Measurements from ENCODE around the gene GDF2.
A peak's percentile ranks its signal among the peaks of the same experiment; 100 is the strongest.

The GDF2 gene

DNA sequence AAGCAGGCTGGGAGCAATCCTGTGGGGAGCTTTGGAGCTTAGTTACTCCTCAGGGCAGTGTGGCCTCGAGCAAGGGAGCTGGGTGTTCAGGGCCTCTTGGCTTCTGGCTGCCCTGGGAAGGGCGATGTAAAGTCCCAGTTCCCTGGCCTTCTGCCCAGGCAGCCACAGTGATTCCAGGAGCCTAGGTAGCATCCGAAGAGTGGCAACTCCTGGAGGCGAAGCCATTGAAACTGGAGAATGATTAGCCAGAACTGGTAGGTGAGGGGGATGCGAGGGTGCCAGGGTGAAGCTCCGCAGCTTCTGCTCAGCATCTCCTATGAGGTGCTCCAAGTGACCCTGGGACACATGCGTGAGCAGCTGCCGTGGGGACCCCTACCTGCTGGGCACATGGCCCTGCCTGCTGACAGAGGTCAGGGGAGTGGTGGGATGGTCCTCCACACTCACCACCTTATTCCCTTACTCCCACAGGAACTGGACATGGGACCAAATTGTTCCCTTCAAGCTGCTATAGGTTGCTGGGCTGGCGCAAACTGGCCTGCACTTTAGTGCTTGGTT lies 7.8 kb upstream of the GDF2 start:
- Histone ChIP-seq H3K27ac (ENCODE audit: low read depth, low read length) (no peak overlapping the region), H3K79me2 (ENCODE audit: control insufficient read depth, insufficient read depth, low read length) (no peaks in the 10 kb centered on the region), H3K4ac (ENCODE audit: low read depth, low read length) (no peak overlapping the region), H3K4me2 (ENCODE audit: low read length) (no peak overlapping the region), H4K8ac (ENCODE audit: low read depth, low read length) (no peak overlapping the region), H3K36me3 (ENCODE audit: control insufficient read depth, insufficient read depth, low read length) (no peaks in the 10 kb centered on the region), H3K9ac (ENCODE audit: low read length) (no peak overlapping the region), H3K79me1 (ENCODE audit: low read length) (no peaks in the 10 kb centered on the region), H3K56ac (ENCODE audit: low read length) (no peak overlapping the region), H3K27me3 (ENCODE audit: insufficient read depth, low read length, poor library complexity) (no peaks in the 10 kb centered on the region), H2AK5ac (ENCODE audit: low read length) (no peak overlapping the region), H2BK120ac (ENCODE audit: low read depth, low read length) (no peak overlapping the region), H3K18ac (ENCODE audit: low read length) (no peak overlapping the region), H4K5ac (ENCODE audit: low read length) (no peak overlapping the region), H3K23ac (ENCODE audit: low read length) (no peak overlapping the region), H2BK5ac (ENCODE audit: low read length) (no peak overlapping the region), H3K4me1 (ENCODE audit: control insufficient read depth, low read depth, low read length) (no peaks in the 10 kb centered on the region), H3K4me3 (ENCODE audit: low read length) (no peak overlapping the region), H2BK15ac (replicated peaks; ENCODE audit: low read depth) (no peak overlapping the region)
- no peak for DNase-seq
- no CpG with 5 or more reads among the region's 9 CpGs for WGBS (ENCODE audit: extremely low coverage, insufficient coverage, low lambda C conversion rate)

DNA sequence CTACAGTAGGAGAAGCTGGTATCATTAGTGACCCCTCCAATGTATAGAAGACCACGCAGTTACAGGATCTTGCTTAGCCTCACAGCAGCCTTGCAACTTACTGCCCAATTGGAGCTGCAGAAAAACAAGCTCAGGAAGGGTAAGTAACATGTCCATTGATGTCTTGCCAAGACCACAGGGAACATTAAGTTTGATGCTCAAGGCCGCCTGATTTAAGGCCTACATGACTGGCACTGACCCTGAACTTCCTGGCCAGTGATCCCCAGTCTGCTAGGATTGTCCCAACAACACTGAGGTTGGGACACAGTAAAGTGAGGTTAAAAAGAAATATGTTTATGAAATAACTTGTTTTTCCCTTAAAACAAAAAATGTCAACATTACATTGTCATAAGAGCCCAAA lies 6.8 kb upstream of the GDF2 start:
- no peak overlapping the region for H3K9ac ChIP-seq (ENCODE audit: low read length)
- DNase-seq: no peak
- H3K23ac ChIP-seq (ENCODE audit: low read length): no peak overlapping the region
- no peak overlapping the region for H2BK120ac ChIP-seq (ENCODE audit: low read depth, low read length)
- no peaks in the 10 kb centered on the region for H3K79me2 ChIP-seq (ENCODE audit: control insufficient read depth, insufficient read depth, low read length)
- no peak overlapping the region for H3K27ac ChIP-seq (ENCODE audit: low read depth, low read length)
- H3K56ac ChIP-seq (ENCODE audit: low read length): no peak overlapping the region
- no peak overlapping the region for H3K4me3 ChIP-seq (ENCODE audit: low read length)
- H3K4me2 ChIP-seq (ENCODE audit: low read length): no peak overlapping the region
- H4K8ac ChIP-seq (ENCODE audit: low read depth, low read length): no peak overlapping the region
- H3K4me1 ChIP-seq (ENCODE audit: control insufficient read depth, low read depth, low read length): no peaks in the 10 kb centered on the region
- no peak overlapping the region for H2BK5ac ChIP-seq (ENCODE audit: low read length)
- H2BK15ac ChIP-seq (replicated peaks; ENCODE audit: low read depth): no peak overlapping the region
- H3K79me1 ChIP-seq (ENCODE audit: low read length): no peaks in the 10 kb centered on the region
- H3K4ac ChIP-seq (ENCODE audit: low read depth, low read length): no peak overlapping the region
- H3K27me3 ChIP-seq (ENCODE audit: insufficient read depth, low read length, poor library complexity): no peaks in the 10 kb centered on the region
- H2AK5ac ChIP-seq (ENCODE audit: low read length): no peak overlapping the region
- no CpG with 5 or more reads among the region's 2 CpGs for WGBS (ENCODE audit: extremely low coverage, insufficient coverage, low lambda C conversion rate)
- no peak overlapping the region for H3K18ac ChIP-seq (ENCODE audit: low read length)
- H4K5ac ChIP-seq (ENCODE audit: low read length): no peak overlapping the region
- H3K36me3 ChIP-seq (ENCODE audit: control insufficient read depth, insufficient read depth, low read length): no peaks in the 10 kb centered on the region

DNA sequence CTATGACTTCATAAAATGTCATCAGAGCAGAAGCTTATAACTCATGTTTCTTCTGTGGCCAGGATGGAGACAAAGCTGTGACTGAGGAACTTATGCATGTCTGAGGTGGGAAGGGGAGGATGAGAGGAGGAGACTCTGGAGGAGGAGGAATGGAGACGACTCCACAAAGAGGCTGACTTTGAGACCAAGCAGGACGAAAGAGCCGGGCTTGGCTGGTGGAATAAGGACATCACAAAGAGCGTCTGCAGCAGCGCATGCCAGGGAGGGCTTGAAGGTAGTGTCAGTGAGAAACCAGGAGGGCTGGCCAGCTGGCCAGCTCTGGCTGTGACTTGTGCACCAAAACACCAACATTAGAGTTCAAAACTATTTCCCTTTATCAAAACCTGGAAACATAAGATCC lies 6.1 kb upstream of the GDF2 start:
- no peak overlapping the region for H2BK15ac ChIP-seq (replicated peaks; ENCODE audit: low read depth)
- H3K23ac ChIP-seq (ENCODE audit: low read length): no peak overlapping the region
- H3K4ac ChIP-seq (ENCODE audit: low read depth, low read length): no peak overlapping the region
- no peaks in the 10 kb centered on the region for H3K79me2 ChIP-seq (ENCODE audit: control insufficient read depth, insufficient read depth, low read length)
- no peak overlapping the region for H3K9ac ChIP-seq (ENCODE audit: low read length)
- H3K4me2 ChIP-seq (ENCODE audit: low read length): no peak overlapping the region
- no peaks in the 10 kb centered on the region for H3K4me1 ChIP-seq (ENCODE audit: control insufficient read depth, low read depth, low read length)
- no peak overlapping the region for H3K18ac ChIP-seq (ENCODE audit: low read length)
- H3K36me3 ChIP-seq (ENCODE audit: control insufficient read depth, insufficient read depth, low read length): no peaks in the 10 kb centered on the region
- no peak for DNase-seq
- no peak overlapping the region for H2BK120ac ChIP-seq (ENCODE audit: low read depth, low read length)
- no peak overlapping the region for H3K56ac ChIP-seq (ENCODE audit: low read length)
- H4K5ac ChIP-seq (ENCODE audit: low read length): no peak overlapping the region
- no peak overlapping the region for H3K27ac ChIP-seq (ENCODE audit: low read depth, low read length)
- WGBS (ENCODE audit: extremely low coverage, insufficient coverage, low lambda C conversion rate): no CpG with 5 or more reads among the region's 5 CpGs
- H4K8ac ChIP-seq (ENCODE audit: low read depth, low read length): no peak overlapping the region
- no peaks in the 10 kb centered on the region for H3K27me3 ChIP-seq (ENCODE audit: insufficient read depth, low read length, poor library complexity)
- H3K79me1 ChIP-seq (ENCODE audit: low read length): no peaks in the 10 kb centered on the region
- H2BK5ac ChIP-seq (ENCODE audit: low read length): no peak overlapping the region
- H2AK5ac ChIP-seq (ENCODE audit: low read length): no peak overlapping the region
- no peak overlapping the region for H3K4me3 ChIP-seq (ENCODE audit: low read length)

DNA sequence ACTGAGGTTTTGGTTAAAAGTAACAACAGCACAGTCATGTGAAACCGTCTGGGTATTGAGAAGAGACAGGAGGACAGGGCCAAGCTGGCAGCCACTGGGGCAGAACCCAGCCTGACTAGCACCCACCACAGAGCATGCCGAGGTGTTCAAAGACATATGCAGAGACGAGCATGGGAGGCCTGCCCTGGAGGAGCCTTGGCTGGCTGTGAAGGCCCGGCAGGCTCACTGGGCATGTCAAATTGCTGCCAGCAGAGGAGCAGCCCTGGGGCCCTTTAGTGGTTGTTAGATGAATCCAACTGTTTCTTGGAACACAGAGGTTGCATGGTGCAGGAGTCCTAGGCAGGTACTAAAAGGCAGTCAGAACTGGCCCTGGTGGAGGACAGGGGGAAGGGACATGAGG lies 5.0 kb upstream of the GDF2 start:
- Histone ChIP-seq H3K36me3 (ENCODE audit: control insufficient read depth, insufficient read depth, low read length) (no peaks in the 10 kb centered on the region), H3K27ac (ENCODE audit: low read depth, low read length) (no peak overlapping the region), H3K56ac (ENCODE audit: low read length) (no peak overlapping the region), H4K5ac (ENCODE audit: low read length) (no peak overlapping the region), H2BK15ac (replicated peaks; ENCODE audit: low read depth) (no peak overlapping the region), H2AK5ac (ENCODE audit: low read length) (no peak overlapping the region), H3K4me3 (ENCODE audit: low read length) (no peak overlapping the region), H2BK5ac (ENCODE audit: low read length) (no peak overlapping the region), H3K4me1 (ENCODE audit: control insufficient read depth, low read depth, low read length) (no peaks in the 10 kb centered on the region), H3K4ac (ENCODE audit: low read depth, low read length) (no peak overlapping the region), H2BK120ac (ENCODE audit: low read depth, low read length) (no peak overlapping the region), H3K4me2 (ENCODE audit: low read length) (no peak overlapping the region), H3K79me1 (ENCODE audit: low read length) (no peaks in the 10 kb centered on the region), H3K23ac (ENCODE audit: low read length) (no peak overlapping the region), H3K27me3 (ENCODE audit: insufficient read depth, low read length, poor library complexity) (no peaks in the 10 kb centered on the region), H4K8ac (ENCODE audit: low read depth, low read length) (no peak overlapping the region), H3K79me2 (ENCODE audit: control insufficient read depth, insufficient read depth, low read length) (no peaks in the 10 kb centered on the region), H3K18ac (ENCODE audit: low read length) (no peak overlapping the region), H3K9ac (ENCODE audit: low read length) (no peak overlapping the region)
- DNase-seq: peak; percentile 18
- no CpG with 5 or more reads among the region's 4 CpGs for WGBS (ENCODE audit: extremely low coverage, insufficient coverage, low lambda C conversion rate)

DNA sequence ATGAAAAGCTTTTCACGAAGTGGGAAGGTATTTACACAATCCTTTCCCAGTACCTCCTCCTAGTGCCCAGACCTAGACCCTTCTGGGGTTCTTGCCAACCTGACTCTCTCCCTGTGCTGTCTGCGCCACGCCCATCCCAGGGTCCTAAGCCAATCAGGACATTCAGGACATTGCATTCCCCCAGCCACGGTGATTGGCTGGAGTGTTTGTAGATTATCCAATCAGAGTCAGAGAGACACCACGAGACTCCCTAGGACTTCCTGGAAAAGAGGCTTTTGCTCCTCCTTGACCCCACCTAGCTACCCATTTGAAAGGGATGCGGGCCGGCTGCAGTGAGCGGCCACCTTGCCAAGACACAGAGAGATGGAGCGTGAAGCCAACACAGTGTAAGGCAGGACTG lies 3.5 kb upstream of the GDF2 start:
- H4K5ac ChIP-seq (ENCODE audit: low read length): no peak overlapping the region
- H3K79me2 ChIP-seq (ENCODE audit: control insufficient read depth, insufficient read depth, low read length): no peaks in the 10 kb centered on the region
- no peak overlapping the region for H3K4me2 ChIP-seq (ENCODE audit: low read length)
- WGBS (ENCODE audit: extremely low coverage, insufficient coverage, low lambda C conversion rate): no CpG with 5 or more reads among the region's 9 CpGs
- peak; percentile 65 for DNase-seq
- H3K23ac ChIP-seq (ENCODE audit: low read length): no peak overlapping the region
- no peak overlapping the region for H2BK15ac ChIP-seq (replicated peaks; ENCODE audit: low read depth)
- no peak overlapping the region for H2BK120ac ChIP-seq (ENCODE audit: low read depth, low read length)
- no peak overlapping the region for H3K18ac ChIP-seq (ENCODE audit: low read length)
- H3K56ac ChIP-seq (ENCODE audit: low read length): no peak overlapping the region
- H3K4me1 ChIP-seq (ENCODE audit: control insufficient read depth, low read depth, low read length): no peaks in the 10 kb centered on the region
- H3K27me3 ChIP-seq (ENCODE audit: insufficient read depth, low read length, poor library complexity): no peaks in the 10 kb centered on the region
- no peak overlapping the region for H3K4me3 ChIP-seq (ENCODE audit: low read length)
- H3K36me3 ChIP-seq (ENCODE audit: control insufficient read depth, insufficient read depth, low read length): no peaks in the 10 kb centered on the region
- H2BK5ac ChIP-seq (ENCODE audit: low read length): no peak overlapping the region
- no peak overlapping the region for H3K27ac ChIP-seq (ENCODE audit: low read depth, low read length)
- no peak overlapping the region for H3K9ac ChIP-seq (ENCODE audit: low read length)
- H3K79me1 ChIP-seq (ENCODE audit: low read length): no peaks in the 10 kb centered on the region
- no peak overlapping the region for H2AK5ac ChIP-seq (ENCODE audit: low read length)
- H4K8ac ChIP-seq (ENCODE audit: low read depth, low read length): no peak overlapping the region
- no peak overlapping the region for H3K4ac ChIP-seq (ENCODE audit: low read depth, low read length)

DNA sequence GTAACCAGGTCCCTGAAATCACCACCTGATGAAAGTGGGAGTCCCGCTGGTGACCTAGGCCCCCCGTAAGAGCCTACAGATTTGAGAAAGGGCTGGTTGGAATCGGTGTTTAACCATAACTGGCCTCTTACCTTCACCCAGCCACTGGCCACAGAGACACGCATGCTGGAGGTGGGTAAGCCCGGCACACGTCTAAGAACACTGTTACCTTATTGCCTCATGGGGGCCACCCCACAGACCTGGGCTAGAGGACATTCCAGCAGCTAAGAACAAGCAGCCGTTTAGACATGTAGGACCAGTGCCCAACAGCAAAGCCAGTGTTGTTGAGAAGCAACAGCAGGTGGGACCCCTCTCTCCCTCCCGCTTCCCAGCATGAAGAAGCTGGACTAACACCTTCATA lies 2.5 kb upstream of the GDF2 start:
- Histone ChIP-seq H3K4ac (ENCODE audit: low read depth, low read length) (no peak overlapping the region), H2BK5ac (ENCODE audit: low read length) (no peak overlapping the region), H3K18ac (ENCODE audit: low read length) (no peak overlapping the region), H3K4me2 (ENCODE audit: low read length) (no peak overlapping the region), H2BK120ac (ENCODE audit: low read depth, low read length) (no peak overlapping the region), H3K79me2 (ENCODE audit: control insufficient read depth, insufficient read depth, low read length) (no peaks in the 10 kb centered on the region), H4K5ac (ENCODE audit: low read length) (no peak overlapping the region), H3K79me1 (ENCODE audit: low read length) (no peaks in the 10 kb centered on the region), H2BK15ac (replicated peaks; ENCODE audit: low read depth) (no peak overlapping the region), H3K27ac (ENCODE audit: low read depth, low read length) (no peak overlapping the region), H3K27me3 (ENCODE audit: insufficient read depth, low read length, poor library complexity) (no peaks in the 10 kb centered on the region), H3K36me3 (ENCODE audit: control insufficient read depth, insufficient read depth, low read length) (no peaks in the 10 kb centered on the region), H3K9ac (ENCODE audit: low read length) (no peak overlapping the region), H3K23ac (ENCODE audit: low read length) (no peak overlapping the region), H3K4me3 (ENCODE audit: low read length) (no peak overlapping the region), H4K8ac (ENCODE audit: low read depth, low read length) (no peak overlapping the region), H3K56ac (ENCODE audit: low read length) (no peak overlapping the region), H3K4me1 (ENCODE audit: control insufficient read depth, low read depth, low read length) (no peaks in the 10 kb centered on the region), H2AK5ac (ENCODE audit: low read length) (no peak overlapping the region)
- WGBS (ENCODE audit: extremely low coverage, insufficient coverage, low lambda C conversion rate): no CpG with 5 or more reads among the region's 8 CpGs
- no peak for DNase-seq
